Coronary artery (tissue), 2 donors: ENCODE results near the gene CTNNBL1.

ENCODE experiments used
- DNase-seq: peaks from one replicate; pipeline ENCODE4 v3.0.0-alpha.2; 2017; ENCODE audit warnings: low spot score
- H3K27ac ChIP-seq, 2 donors: fragments of 200-600 bp; sonication (generic); one replicate each; pipeline ENCODE4 v1.5.1; 2016 to 2019
- H3K4me3 ChIP-seq: fragments of 200-600 bp; sonication (generic); 2 replicates; pipeline ENCODE4 v1.5.1; 2016; ENCODE audit warnings: mild to moderate bottlenecking, moderate library complexity
- TF ChIP-seq, protein P1 (sequence below): fragments of 200-600 bp; sonication (generic); IDR thresholded peaks from one replicate; pipeline ENCODE4 v1.5.1; 2019; ENCODE audit warnings: antibody characterized with exemption

The CTNNBL1 gene

DNA sequence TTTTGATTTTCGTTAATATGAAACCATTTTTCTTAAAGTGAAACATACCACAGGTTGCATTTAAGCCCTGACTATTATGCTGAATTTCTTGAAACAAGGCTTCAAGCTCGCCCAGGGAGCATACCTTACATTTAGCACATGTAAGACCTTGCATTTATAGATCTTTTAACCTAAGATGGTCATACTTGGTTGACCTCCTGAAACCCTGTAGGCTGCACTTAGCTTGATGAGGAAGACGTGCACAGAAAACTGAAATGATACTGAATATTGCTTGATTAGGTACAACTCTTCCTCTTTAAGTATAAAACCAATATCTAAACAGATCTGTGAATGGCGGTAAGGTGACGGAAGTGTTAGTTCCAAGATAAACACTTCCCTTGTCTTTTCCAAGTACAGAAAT is 82.2 kb downstream of the CTNNBL1 start:
- no peak for DNase-seq
- TF ChIP-seq, protein P1, sequence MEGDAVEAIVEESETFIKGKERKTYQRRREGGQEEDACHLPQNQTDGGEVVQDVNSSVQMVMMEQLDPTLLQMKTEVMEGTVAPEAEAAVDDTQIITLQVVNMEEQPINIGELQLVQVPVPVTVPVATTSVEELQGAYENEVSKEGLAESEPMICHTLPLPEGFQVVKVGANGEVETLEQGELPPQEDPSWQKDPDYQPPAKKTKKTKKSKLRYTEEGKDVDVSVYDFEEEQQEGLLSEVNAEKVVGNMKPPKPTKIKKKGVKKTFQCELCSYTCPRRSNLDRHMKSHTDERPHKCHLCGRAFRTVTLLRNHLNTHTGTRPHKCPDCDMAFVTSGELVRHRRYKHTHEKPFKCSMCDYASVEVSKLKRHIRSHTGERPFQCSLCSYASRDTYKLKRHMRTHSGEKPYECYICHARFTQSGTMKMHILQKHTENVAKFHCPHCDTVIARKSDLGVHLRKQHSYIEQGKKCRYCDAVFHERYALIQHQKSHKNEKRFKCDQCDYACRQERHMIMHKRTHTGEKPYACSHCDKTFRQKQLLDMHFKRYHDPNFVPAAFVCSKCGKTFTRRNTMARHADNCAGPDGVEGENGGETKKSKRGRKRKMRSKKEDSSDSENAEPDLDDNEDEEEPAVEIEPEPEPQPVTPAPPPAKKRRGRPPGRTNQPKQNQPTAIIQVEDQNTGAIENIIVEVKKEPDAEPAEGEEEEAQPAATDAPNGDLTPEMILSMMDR, result no peak

DNA sequence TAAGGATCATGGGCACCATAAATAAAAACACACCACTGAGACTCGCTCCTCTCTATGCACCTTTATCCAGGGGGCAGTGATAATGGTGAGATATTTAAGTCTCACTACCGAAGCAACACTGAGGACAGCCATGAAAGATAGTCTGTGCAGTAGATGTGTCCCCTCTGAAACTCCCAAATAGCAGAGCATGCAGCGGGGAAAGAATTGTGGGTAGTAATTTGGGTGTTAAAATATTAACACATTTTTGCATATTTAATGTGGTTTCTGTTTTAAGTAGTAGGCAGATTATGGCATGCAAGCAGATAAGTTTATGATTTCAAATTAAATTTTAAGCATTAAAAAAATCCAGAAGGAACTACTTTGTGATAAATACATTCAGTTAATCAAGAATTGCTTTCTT is 82.7 kb downstream of the CTNNBL1 start:
- DNase-seq, result no peak
- TF ChIP-seq, protein P1, result no peak
- H3K27ac ChIP-seq, result no peak overlapping the region
- H3K4me3 ChIP-seq, result no peak overlapping the region

More for the DNA sequence above, 82.2 kb downstream of the CTNNBL1 start:
- Histone ChIP-seq H3K4me3 (no peak overlapping the region), H3K27ac (no peak overlapping the region)

DNA sequence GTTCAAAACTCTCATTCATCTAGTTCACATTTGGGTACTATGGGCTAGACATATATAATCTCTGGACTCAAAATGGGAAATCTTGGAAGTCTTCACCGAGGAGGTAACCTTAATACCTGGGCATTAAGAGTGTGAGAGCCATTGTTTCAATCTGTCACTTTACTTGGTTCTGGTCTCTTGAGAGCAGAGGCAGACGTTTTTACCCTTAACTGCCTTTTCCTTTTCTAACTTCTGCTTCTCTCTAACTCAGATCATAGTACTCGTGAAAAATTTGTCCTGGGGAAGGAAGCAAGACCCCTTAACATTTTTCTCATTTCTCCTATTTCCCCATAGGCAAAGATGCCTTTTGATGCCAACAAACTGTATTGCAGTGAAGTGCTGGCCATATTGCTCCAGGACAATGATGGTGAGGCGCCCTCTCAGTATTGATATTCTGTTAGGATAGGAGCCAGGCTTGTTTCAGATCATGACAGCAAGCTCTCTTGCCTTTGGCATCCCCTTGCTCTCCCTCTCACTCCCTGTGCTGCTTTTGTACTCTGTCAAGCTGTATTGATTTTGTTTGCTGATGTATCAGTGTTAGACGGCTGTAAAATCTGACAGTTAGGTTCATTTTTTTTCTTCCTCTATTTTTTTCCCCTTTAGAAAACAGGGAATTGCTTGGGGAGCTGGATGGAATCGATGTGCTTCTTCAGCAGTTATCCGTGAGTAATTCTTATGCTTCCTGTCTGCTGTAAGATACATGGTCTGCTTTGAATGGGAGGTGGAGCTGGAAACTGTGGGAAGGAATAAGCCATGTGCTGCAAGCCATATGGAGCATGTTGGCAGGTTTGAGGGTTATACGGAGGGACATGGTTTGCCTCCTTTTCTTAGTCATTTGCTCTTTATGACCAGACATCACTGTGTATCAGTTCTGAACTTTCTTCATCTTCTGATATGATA is 83.5 kb downstream of the CTNNBL1 start:
- Histone ChIP-seq H3K27ac (no peak overlapping the region), H3K4me3 (no peak overlapping the region)
- TF ChIP-seq, protein P1, result no peak
- DNase-seq, result no peak

DNA sequence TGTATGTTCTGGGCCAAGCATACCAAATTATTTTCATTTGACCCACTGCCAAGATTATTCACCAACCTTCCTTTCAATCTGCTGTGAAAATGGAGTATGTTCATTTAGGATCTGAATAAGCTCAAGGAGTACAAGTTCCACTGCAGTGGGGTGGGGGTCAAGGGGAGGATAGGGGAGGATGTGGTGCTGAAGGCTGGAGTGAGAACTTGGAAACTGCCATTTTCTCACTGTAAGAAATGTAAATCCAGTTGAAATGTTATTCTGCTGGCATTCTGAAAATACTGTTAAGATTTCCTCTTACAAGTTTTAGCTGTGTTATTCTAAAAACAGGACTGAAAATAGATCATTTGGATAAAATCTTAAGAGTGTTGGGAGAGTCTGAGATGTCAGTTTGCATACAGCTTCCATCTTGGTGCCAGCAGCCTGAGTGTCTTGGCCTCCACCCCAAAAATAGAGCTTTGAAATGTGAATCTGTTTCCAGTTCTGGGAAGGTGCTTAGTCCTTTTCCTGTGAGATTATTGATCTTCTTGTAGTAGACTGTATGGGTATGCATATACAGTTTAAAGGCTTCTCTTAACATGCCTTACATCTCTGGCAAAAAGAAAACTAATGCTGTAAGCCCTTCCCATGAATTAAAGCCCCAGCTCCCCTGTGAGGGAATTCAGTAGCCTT is 84.3 kb downstream of the CTNNBL1 start:
- H3K4me3 ChIP-seq, result no peak overlapping the region
- no peak overlapping the region for H3K27ac ChIP-seq
- TF ChIP-seq, protein P1, result no peak
- no peak for DNase-seq

DNA sequence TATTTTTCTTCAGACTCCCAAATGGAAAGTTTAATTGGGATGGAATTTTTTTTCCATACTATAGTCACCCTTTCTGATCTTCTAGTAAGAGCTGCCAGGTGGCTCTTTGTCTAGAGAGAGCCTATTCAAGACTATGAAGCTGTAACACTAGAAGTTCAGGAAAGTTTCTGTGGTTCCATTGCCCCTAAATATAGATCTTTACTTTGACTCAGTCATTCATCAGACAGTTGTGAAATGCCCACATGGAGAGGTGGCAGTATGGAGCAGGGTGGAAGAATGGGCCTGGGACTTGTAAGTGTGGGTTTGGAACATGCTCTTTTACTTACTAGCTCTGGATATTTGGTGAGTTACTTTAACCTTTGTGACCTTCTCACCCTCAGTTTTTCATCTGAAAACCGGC is 87.8 kb downstream of the CTNNBL1 start:
- H3K27ac ChIP-seq, result no peak overlapping the region
- DNase-seq, result no peak
- H3K4me3 ChIP-seq, result no peak overlapping the region
- TF ChIP-seq, protein P1, result no peak

DNA sequence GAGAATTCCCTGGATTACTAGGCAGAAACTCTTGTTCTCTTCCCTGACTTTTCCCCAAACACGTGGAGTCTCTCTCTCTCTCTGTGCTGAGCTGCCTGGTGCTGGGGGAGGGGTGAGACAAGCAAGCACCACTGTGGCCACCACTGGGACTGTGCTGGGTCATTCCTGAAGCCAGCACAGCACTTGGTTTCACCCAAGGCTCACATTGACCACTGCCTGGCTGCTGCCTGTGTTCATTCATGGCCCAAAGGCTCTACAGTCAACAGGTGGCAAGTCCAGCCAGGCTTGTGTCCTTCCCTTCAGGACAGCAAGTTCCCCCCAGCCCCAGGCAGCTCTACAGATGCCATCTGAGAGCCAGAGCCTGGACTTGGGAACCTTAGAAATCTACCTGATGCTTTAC is 92.2 kb downstream of the CTNNBL1 start:
- no peak overlapping the region for H3K27ac ChIP-seq
- no peak overlapping the region for H3K4me3 ChIP-seq
- TF ChIP-seq, protein P1, result no peak
- no peak for DNase-seq
